Measurements from ENCODE around the gene PEX11G.
"Not testable (repeated sequence)": the region's sequence is repeated elsewhere in the genome, so short reads cannot be mapped to it uniquely, and the experiment has no call there.

PEX11G gene

DNA sequence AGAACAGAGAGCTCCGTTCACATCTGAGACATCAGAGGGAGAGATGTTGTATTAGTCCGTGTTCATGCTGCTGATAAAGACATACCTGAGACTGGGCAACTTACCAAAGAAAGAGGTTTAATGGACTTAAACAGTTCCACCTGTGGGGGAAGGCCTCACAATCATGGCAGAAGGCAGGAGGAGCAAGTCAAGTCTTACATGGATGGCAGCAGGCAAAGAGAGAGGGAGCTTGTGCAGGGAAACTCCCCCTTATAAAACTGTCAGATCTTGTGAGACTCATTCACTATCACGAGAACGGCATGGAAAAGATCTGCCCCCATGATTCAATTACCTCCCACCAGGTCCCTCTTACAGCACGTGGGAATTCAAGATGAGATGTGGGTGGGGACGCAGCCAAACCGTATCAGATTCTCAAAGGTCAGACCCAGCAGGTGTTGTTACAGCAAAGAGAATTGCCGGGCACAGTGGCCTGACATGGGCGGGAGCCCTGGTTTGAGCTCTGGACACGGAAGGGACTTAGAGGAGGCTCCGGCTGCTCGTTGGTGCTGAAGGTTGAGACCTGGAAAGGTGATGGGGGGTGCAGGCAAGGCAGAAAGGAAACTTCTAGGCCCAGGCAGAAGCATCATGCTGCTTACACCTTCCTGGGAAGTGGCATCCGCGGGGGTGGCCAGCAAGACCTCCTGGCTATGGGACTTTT, 33.1 kb downstream of the PEX11G start:
- H3K36me3 ChIP-seq (ENCODE audit: insufficient read depth) = no peaks in the 10 kb centered on the region
- no peak overlapping the region for H3K4me2 ChIP-seq
- TF ChIP-seq, protein P1, sequence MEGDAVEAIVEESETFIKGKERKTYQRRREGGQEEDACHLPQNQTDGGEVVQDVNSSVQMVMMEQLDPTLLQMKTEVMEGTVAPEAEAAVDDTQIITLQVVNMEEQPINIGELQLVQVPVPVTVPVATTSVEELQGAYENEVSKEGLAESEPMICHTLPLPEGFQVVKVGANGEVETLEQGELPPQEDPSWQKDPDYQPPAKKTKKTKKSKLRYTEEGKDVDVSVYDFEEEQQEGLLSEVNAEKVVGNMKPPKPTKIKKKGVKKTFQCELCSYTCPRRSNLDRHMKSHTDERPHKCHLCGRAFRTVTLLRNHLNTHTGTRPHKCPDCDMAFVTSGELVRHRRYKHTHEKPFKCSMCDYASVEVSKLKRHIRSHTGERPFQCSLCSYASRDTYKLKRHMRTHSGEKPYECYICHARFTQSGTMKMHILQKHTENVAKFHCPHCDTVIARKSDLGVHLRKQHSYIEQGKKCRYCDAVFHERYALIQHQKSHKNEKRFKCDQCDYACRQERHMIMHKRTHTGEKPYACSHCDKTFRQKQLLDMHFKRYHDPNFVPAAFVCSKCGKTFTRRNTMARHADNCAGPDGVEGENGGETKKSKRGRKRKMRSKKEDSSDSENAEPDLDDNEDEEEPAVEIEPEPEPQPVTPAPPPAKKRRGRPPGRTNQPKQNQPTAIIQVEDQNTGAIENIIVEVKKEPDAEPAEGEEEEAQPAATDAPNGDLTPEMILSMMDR (conservative IDR thresholded peaks at IDR 0.05; ENCODE audit: low read depth, low read length) = no peak
- H3K79me2 ChIP-seq (ENCODE audit: insufficient read depth, low read depth) = no peaks in the 10 kb centered on the region
- no peaks in the 10 kb centered on the region for H4K20me1 ChIP-seq (ENCODE audit: insufficient read depth)
- H3K27me3 ChIP-seq (ENCODE audit: insufficient read depth, low read depth) = no peaks in the 10 kb centered on the region
- H3K27ac ChIP-seq = no peak overlapping the region
- H2AFZ ChIP-seq (ENCODE audit: low read depth) = no peak overlapping the region
- no peak overlapping the region for H3K4me3 ChIP-seq (IDR thresholded peaks at IDR 0.05; ENCODE audit: insufficient read depth, low read depth, low read length)
- no peak overlapping the region for H3K9ac ChIP-seq
- no peaks in the 10 kb centered on the region for H3K4me1 ChIP-seq (ENCODE audit: low read depth, poor library complexity, severe bottlenecking)

GRCh38 chr19:7454998-7455397, 33.8 kb downstream of the PEX11G start:
- Histone ChIP-seq H3K36me3 (ENCODE audit: insufficient read depth) (no peaks in the 10 kb centered on the region), H3K27me3 (ENCODE audit: insufficient read depth, low read depth) (no peaks in the 10 kb centered on the region), H3K79me2 (ENCODE audit: insufficient read depth, low read depth) (no peaks in the 10 kb centered on the region), H3K4me2 (no peak overlapping the region), H3K4me1 (ENCODE audit: low read depth, poor library complexity, severe bottlenecking) (no peaks in the 10 kb centered on the region), H4K20me1 (ENCODE audit: insufficient read depth) (no peaks in the 10 kb centered on the region), H2AFZ (ENCODE audit: low read depth) (no peak overlapping the region), H3K27ac (no peak overlapping the region), H3K4me3 (IDR thresholded peaks at IDR 0.05; ENCODE audit: insufficient read depth, low read depth, low read length) (no peak overlapping the region), H3K9ac (no peak overlapping the region)
- TF ChIP-seq, protein P1 (conservative IDR thresholded peaks at IDR 0.05; ENCODE audit: low read depth, low read length) = no peak

DNA sequence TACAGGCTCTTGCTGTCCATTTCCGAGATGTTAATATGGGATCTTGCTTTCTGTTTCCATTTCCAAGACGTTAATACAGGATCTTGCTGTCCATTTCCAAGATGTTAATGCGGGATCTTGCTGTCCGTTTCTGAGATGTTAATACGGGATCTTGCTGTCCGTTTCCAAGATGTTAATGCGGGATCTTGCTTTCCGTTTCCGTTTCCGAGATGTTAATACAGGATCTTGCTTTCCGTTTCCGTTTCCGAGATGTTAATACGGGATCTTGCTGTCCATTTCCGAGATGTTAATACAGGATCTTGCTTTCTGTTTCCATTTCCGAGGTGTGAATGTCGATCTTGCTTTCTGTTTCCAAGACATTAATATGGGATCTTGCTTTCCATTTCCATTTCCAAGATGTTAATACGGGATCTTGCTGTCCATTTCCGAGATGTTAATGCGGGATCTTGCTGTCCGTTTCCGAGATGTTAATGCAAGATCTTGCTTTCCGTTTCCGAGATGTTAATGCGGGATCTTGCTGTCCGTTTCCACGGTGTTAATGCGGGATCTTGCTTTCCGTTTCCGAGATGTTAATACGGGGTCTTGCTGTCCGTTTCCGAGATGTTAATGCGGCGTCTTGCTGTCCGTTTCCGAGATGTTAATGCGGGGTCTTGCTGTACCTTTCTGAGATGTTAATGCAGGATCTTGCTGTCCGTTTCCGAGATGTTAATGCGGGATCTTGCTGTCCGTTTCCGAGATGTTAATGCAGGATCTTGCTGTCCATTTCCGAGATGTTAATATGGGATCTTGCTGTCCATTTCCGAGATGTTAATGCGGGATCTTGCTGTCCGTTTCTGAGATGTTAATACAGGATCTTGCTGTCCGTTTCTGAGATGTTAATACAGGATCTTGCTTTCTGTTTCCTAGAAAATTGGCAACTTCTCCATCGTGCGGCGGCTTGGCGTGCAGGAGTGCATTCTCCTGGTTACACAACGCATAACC, 38.3 kb downstream of the PEX11G start:
- Histone ChIP-seq H3K4me3 (IDR thresholded peaks at IDR 0.05; ENCODE audit: insufficient read depth, low read depth, low read length) (no peak overlapping the region), H3K9ac (no peak overlapping the region), H3K79me2 (ENCODE audit: insufficient read depth, low read depth) (no peaks in the 10 kb centered on the region), H2AFZ (ENCODE audit: low read depth) (no peak overlapping the region), H3K27ac (no peak overlapping the region), H3K4me1 (ENCODE audit: low read depth, poor library complexity, severe bottlenecking) (no peaks in the 10 kb centered on the region), H3K27me3 (ENCODE audit: insufficient read depth, low read depth) (no peaks in the 10 kb centered on the region), H3K4me2 (no peak overlapping the region), H4K20me1 (ENCODE audit: insufficient read depth) (no peaks in the 10 kb centered on the region), H3K36me3 (ENCODE audit: insufficient read depth) (no peaks in the 10 kb centered on the region)
- TF ChIP-seq, protein P1 (conservative IDR thresholded peaks at IDR 0.05; ENCODE audit: low read depth, low read length) = no peak

DNA sequence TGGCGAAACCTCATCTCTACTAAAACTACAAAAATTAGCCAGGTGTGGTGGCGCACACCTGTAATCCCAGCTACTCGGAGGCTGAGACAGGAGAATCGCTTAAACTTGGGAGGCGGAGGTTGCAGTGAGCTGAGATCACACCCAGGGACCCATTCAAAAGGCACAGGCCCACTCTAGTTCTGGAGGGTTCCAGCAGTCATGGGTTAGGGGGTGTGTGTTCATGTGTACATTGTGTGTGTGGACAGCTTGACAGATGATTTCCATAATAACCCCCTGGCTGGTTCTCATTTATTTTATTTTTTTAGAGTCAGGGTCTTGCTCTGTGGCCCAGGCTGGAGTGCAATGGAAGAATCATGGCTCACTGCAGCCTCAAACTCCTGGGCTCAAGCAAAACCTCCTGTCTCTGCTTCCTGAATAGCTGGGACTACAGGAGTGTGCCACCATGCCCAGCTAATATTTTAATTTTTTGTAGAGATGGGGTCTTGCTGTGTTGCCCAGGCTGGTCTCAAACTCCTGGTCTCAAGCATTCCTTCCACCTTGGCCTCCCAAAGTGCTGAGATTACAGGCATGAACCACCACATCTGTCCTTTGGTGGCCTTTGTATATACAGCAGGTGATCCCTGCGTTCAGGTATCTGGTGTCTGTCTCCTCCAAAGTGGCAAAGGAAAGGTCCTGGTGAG, 39.3 kb downstream of the PEX11G start:
- H4K20me1 ChIP-seq (ENCODE audit: insufficient read depth); H3K27me3 ChIP-seq (ENCODE audit: insufficient read depth, low read depth); H3K36me3 ChIP-seq (ENCODE audit: insufficient read depth); H3K4me3 ChIP-seq (IDR thresholded peaks at IDR 0.05; ENCODE audit: insufficient read depth, low read depth, low read length); H3K27ac ChIP-seq; H3K4me2 ChIP-seq; H2AFZ ChIP-seq (ENCODE audit: low read depth); H3K79me2 ChIP-seq (ENCODE audit: insufficient read depth, low read depth); H3K4me1 ChIP-seq (ENCODE audit: low read depth, poor library complexity, severe bottlenecking); H3K9ac ChIP-seq: not testable (repeated sequence)

Measured in KMS-11 (cell line).